ENCODE results near the gene ARMC5.

DNA sequence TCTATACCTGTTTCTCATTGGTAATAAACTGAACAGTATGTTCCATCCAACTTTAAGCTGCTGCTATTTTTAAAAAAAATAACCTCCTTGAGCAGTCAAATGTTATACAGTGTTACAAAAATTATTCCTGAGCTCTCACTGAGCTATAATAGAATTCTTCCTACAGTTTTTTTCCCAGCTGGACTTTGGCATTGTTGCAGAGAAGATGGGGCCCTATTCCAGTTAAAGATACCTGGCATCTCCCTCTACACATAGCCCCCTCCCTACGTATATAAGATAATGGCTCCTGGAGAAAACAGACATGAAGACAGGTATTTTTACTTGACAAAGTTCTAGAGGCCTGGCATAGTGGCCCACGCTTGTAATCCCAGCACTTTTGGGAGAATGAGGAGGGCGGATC is 29.5 kb upstream of the ARMC5 start:
- TF ChIP-seq RAD21 (CRISPR knock-in tag; conservative IDR thresholded peaks at IDR 0.05 in 1 of 2, IDR thresholded peaks at IDR 0.05 in 1 of 2), result no peak
- TF ChIP-seq, protein P1, sequence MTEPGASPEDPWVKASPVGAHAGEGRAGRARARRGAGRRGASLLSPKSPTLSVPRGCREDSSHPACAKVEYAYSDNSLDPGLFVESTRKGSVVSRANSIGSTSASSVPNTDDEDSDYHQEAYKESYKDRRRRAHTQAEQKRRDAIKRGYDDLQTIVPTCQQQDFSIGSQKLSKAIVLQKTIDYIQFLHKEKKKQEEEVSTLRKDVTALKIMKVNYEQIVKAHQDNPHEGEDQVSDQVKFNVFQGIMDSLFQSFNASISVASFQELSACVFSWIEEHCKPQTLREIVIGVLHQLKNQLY (CRISPR knock-in tag; conservative IDR thresholded peaks at IDR 0.05), result no peak
- TF ChIP-seq, protein P2, sequence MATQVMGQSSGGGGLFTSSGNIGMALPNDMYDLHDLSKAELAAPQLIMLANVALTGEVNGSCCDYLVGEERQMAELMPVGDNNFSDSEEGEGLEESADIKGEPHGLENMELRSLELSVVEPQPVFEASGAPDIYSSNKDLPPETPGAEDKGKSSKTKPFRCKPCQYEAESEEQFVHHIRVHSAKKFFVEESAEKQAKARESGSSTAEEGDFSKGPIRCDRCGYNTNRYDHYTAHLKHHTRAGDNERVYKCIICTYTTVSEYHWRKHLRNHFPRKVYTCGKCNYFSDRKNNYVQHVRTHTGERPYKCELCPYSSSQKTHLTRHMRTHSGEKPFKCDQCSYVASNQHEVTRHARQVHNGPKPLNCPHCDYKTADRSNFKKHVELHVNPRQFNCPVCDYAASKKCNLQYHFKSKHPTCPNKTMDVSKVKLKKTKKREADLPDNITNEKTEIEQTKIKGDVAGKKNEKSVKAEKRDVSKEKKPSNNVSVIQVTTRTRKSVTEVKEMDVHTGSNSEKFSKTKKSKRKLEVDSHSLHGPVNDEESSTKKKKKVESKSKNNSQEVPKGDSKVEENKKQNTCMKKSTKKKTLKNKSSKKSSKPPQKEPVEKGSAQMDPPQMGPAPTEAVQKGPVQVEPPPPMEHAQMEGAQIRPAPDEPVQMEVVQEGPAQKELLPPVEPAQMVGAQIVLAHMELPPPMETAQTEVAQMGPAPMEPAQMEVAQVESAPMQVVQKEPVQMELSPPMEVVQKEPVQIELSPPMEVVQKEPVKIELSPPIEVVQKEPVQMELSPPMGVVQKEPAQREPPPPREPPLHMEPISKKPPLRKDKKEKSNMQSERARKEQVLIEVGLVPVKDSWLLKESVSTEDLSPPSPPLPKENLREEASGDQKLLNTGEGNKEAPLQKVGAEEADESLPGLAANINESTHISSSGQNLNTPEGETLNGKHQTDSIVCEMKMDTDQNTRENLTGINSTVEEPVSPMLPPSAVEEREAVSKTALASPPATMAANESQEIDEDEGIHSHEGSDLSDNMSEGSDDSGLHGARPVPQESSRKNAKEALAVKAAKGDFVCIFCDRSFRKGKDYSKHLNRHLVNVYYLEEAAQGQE (IDR thresholded peaks at IDR 0.05; ENCODE audit: borderline replicate concordance), result no peak
- TF ChIP-seq, protein P2 (CRISPR knock-in tag; IDR thresholded peaks at IDR 0.05; ENCODE audit: low read depth), result no peak
- TF ChIP-seq, protein P3, sequence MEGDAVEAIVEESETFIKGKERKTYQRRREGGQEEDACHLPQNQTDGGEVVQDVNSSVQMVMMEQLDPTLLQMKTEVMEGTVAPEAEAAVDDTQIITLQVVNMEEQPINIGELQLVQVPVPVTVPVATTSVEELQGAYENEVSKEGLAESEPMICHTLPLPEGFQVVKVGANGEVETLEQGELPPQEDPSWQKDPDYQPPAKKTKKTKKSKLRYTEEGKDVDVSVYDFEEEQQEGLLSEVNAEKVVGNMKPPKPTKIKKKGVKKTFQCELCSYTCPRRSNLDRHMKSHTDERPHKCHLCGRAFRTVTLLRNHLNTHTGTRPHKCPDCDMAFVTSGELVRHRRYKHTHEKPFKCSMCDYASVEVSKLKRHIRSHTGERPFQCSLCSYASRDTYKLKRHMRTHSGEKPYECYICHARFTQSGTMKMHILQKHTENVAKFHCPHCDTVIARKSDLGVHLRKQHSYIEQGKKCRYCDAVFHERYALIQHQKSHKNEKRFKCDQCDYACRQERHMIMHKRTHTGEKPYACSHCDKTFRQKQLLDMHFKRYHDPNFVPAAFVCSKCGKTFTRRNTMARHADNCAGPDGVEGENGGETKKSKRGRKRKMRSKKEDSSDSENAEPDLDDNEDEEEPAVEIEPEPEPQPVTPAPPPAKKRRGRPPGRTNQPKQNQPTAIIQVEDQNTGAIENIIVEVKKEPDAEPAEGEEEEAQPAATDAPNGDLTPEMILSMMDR (IDR thresholded peaks at IDR 0.05 in 2 of 3, conservative IDR thresholded peaks at IDR 0.05 in 1 of 3; ENCODE audit: insufficient read depth in 2 of 3, low read depth in 1 of 3, low read length in 3 of 3), result no peak
- TF ChIP-seq, protein P4, sequence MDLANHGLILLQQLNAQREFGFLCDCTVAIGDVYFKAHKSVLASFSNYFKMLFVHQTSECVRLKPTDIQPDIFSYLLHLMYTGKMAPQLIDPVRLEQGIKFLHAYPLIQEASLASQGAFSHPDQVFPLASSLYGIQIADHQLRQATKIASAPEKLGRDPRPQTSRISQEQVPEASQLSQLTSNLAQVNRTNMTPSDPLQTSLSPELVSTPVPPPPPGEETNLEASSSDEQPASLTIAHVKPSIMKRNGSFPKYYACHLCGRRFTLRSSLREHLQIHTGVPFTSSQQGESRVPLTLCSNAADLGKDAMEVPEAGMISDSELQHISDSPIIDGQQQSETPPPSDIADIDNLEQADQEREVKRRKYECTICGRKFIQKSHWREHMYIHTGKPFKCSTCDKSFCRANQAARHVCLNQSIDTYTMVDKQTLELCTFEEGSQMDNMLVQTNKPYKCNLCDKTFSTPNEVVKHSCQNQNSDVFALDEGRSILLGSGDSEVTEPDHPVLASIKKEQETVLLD (IDR thresholded peaks at IDR 0.05), result no peak
- no peak for TF ChIP-seq ELF4 (CRISPR knock-in tag; IDR thresholded peaks at IDR 0.05)
- TF ChIP-seq, protein P5, sequence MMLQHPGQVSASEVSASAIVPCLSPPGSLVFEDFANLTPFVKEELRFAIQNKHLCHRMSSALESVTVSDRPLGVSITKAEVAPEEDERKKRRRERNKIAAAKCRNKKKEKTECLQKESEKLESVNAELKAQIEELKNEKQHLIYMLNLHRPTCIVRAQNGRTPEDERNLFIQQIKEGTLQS (IDR thresholded peaks at IDR 0.05), result no peak
- TF ChIP-seq, protein P5 (CRISPR knock-in tag; conservative IDR thresholded peaks at IDR 0.05), result no peak
- TF ChIP-seq, protein P6, sequence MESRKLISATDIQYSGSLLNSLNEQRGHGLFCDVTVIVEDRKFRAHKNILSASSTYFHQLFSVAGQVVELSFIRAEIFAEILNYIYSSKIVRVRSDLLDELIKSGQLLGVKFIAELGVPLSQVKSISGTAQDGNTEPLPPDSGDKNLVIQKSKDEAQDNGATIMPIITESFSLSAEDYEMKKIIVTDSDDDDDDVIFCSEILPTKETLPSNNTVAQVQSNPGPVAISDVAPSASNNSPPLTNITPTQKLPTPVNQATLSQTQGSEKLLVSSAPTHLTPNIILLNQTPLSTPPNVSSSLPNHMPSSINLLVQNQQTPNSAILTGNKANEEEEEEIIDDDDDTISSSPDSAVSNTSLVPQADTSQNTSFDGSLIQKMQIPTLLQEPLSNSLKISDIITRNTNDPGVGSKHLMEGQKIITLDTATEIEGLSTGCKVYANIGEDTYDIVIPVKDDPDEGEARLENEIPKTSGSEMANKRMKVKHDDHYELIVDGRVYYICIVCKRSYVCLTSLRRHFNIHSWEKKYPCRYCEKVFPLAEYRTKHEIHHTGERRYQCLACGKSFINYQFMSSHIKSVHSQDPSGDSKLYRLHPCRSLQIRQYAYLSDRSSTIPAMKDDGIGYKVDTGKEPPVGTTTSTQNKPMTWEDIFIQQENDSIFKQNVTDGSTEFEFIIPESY (CRISPR knock-in tag; IDR thresholded peaks at IDR 0.05), result no peak
